HG02588 (cell line): ENCODE measurements around the gene TMEM233.

Experiments used
- ATAC-seq: cut with Tn5 transposase; IDR thresholded peaks from one replicate; pipeline ENCODE4 v1.9.1; 2021; ENCODE audit warnings: mild to moderate bottlenecking, moderate library complexity; ENCODE audit not compliant: unreplicated experiment

Gene TMEM233

GRCh38 chr12:119593578-119594398 lies at the start of gene TMEM233:
Gene TMEM233, plus strand, starts transcription at chr12:119593774. Its CDS starts 75 bp downstream, at chr12:119593849.
- no peak for ATAC-seq

GRCh38 chr12:119544765-119545625 lies 48.6 kb upstream of the TMEM233 start:
- no peak for ATAC-seq

GRCh38 chr12:119546340-119546739 lies 47.2 kb upstream of the TMEM233 start:
- no peak for ATAC-seq

- ATAC-seq, result no peak
Observed at GRCh38 chr12:119547001-119547400, 46.6 kb upstream of the TMEM233 start.

DNA sequence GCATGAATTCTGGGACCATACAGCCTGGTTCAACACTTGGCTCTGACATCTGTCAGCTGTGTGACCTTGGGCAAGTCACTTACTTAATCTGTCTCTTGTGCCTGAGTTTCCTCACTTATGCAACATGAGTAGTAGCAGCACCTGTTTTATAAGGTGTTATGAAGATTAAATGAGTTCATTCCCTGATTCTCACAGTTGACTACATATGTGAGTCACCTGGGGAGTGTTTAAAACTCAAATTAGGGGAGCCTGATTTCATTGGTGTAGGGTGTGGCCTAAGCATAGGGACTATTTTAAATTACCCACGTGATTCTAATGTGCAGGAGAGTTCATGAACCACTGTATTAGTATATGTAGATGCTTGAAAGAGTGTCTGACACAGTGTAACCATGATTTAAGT lies 36.7 kb upstream of the TMEM233 start:
- ATAC-seq, result no peak

DNA sequence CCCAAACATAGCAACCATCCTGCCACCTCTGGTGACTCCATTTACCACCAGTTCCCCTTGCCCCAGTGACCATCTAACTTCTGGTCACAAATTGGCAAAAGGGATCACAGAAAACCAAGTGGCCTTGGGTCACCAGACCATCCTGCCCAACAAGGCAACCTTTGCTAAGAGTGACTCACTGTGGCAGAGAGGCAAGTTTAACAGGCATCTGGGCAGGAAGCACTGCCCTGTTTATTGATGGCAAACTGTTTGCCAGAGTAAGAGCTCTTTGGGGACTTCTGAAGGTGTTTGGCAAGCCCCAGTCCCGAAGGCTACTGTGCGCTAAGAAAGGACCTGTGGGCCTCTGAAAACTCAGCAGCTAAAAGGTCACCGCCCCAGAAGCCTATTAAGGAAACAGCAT lies 28.2 kb upstream of the TMEM233 start:
- ATAC-seq, result no peak

DNA sequence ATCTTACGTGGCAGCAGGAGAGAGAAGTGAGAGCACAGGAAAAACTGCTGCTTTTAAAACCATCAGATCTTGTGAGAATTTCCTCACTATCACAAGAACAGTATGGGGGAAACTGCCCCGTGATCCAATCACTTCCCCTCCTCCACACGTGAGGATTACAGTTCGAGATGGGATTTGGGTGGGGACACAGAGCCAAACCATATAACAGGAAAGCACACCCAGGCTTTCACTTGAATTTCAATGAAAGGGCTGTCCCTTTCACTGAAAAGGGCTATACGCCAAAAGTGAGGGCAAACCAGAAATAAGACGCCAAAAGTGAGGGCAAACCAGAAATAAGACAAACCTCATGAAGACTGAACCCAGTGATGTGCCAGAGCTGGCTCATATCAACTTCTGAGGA lies 22.8 kb upstream of the TMEM233 start:
- no peak for ATAC-seq

DNA sequence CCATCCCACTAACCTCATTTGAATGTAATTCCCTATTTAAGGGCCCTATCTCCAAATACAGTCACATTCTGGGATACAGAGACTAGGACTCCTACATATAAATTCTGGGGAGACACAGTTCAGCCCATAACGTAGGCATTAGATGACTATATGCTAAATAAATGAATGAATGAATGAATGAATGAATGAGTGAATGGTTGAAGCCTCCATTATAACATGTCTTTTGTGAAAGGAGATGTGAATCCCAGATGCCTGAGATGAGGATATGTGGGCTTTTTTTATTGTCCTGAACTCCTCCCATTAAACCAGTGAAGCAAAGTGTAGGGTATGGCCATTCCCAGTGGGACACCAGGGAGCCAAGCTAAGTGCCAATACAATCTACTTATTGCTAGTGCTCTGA lies 20.5 kb upstream of the TMEM233 start:
- ATAC-seq, result no peak

- ATAC-seq, result no peak
Observed at GRCh38 chr12:119574255-119574654, 19.3 kb upstream of the TMEM233 start.

GRCh38 chr12:119576118-119576810 lies 17.3 kb upstream of the TMEM233 start:
- ATAC-seq, result no peak

DNA sequence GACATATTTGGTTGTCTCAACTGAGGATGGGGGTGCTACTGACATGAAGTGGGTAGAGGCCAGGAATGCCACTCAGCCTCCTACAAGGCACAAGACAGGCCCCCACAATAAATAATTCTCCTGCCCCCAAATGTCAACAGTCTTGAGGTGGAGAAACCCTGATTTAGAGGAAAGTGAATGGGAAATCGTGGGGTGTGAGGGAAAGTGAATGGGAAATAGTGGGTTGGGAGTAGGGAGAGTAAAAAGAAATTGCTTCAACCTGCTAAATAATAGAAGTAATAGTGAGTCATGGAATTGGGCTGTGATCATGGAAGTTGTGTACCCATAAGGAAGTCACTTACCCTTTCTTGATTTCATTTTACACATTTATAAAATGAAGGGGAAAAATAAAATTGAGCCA lies 16.7 kb upstream of the TMEM233 start:
- ATAC-seq, result no peak

- no peak for ATAC-seq
Observed at GRCh38 chr12:119578112-119578511, 15.5 kb upstream of the TMEM233 start.

- no peak for ATAC-seq
Observed at GRCh38 chr12:119589097-119589496, 4.5 kb upstream of the TMEM233 start.

DNA sequence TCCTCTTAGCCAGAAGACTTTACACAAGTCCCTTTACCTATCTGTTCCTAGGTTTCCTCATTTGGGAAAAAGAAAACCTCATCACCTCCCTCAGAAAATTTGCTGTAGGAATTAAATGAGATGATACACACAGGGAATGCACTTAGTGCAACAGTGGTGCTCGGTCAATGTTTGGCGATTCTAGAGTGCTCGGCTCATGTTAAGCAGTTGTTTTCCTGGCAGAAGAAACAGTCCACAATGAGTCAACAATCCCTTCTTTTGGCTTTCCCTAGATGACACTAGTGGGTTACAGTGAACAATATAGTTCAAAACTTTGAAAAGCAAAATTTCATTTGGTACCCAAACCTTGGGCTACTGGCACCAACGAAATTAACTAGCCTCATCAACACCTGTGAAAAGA lies 3.9 kb upstream of the TMEM233 start:
- ATAC-seq, result no peak

DNA sequence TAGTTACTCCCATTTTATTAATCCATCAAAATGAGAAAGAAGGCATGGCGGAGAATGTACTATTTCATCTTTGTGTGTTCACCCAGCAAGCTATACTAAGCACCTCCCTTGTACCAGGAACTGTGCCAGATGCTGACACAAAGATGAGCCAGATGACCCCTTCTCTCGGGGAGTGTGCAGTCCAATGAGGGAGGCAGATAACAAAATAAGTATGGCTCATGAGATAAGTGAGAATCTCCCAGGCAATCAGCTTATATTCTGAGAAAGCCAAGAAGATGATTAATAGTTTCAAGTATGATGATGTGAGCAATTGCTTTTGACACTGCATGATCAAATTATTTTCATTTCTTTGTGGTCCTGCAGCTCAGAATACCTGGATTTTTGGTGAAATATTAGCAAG lies 1.3 kb upstream of the TMEM233 start:
- ATAC-seq, result no peak

DNA sequence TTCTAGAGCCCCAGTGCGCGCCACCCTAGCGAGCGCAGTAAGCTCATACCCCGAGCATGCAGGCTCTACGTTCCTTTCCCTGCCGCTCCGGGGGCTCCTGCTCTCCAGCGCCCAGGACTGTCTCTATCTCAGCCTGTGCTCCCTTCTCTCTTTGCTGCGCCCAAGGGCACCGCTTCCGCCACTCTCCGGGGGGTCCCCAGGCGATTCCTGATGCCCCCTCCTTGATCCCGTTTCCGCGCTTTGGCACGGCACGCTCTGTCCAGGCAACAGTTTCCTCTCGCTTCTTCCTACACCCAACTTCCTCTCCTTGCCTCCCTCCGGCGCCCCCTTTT lies 791 bp downstream of the TMEM233 start:
- ATAC-seq, result no peak

GRCh38 chr12:119594772-119595445 lies 1.3 kb downstream of the TMEM233 start:
- no peak for ATAC-seq

GRCh38 chr12:119598159-119598558 lies 4.6 kb downstream of the TMEM233 start:
- no peak for ATAC-seq

- ATAC-seq, result no peak
Observed at GRCh38 chr12:119601877-119602733, 8.5 kb downstream of the TMEM233 start.

DNA sequence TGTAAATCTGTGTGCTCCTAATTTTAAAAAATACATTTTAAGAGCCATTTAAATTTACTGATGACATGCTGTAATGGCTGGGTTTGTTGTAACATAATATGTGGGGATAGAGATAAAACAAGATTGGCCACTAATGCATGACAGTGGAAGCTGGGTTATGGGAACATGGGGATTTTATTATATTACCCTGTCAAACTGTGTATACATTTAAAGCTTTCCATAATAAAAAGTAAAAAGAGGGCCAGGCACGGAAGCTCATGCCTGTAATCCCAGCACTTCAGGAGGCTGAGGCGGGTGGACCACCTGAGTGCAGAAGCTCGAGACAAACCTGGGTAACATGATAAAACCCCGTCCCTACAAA lies 9.1 kb downstream of the TMEM233 start:
- no peak for ATAC-seq
